Stomach (tissue), 4 donors: ENCODE results near the gene COG5.

Experiments
- CTCF ChIP-seq, 7 experiments: fragments of 450-650 bp in 4 of 7; fragments of 200-600 bp in 3 of 7; sonication (generic) in 3 of 7; IDR thresholded peaks; one replicate each; pipeline ENCODE4 v1.5.1; 2016 to 2019; ENCODE audit warnings: antibody characterized with exemption in 7 of 7, control low read depth in 2 of 7, mild to moderate bottlenecking in 1 of 7
- EP300 ChIP-seq: sonication (generic); formaldehyde crosslinking; IDR thresholded peaks from one replicate; pipeline ENCODE4 v1.6.1; 2017; ENCODE audit warnings: antibody characterized with exemption
- POLR2A ChIP-seq, 4 donors: fragments of 450-650 bp; IDR thresholded peaks; one replicate each; pipeline ENCODE4 v1.6.1; 2016; ENCODE audit warnings: antibody characterized with exemption in 4 of 4, control low read depth in 2 of 4, mild to moderate bottlenecking in 1 of 4, moderate library complexity in 1 of 4
- POLR2AphosphoS5 ChIP-seq, 3 donors: sonication (generic); formaldehyde crosslinking; IDR thresholded peaks; one replicate each; pipeline ENCODE4 v1.6.1; 2016; ENCODE audit warnings: antibody characterized with exemption in 3 of 3

GRCh38 chr7:107453388-107453787 lies 110.3 kb downstream of the COG5 start:
- no peak for TF ChIP-seq CTCF (IDR thresholded peaks at IDR 0.05)
- no peak for TF ChIP-seq POLR2AphosphoS5 (IDR thresholded peaks at IDR 0.05)
- no peak for TF ChIP-seq POLR2A (IDR thresholded peaks at IDR 0.05)
- no peak for TF ChIP-seq EP300
